ENCODE results near the gene PLB1. TPM values are rescaled to one million over a fixed set of nuclear protein-coding genes. Genes with fewer than 3 reads are reported as not detected.

Gene PLB1
- total and polyA plus RNA-seq, 2 experiments from 2014 or later: 0.11 to 0.44 TPM

DNA sequence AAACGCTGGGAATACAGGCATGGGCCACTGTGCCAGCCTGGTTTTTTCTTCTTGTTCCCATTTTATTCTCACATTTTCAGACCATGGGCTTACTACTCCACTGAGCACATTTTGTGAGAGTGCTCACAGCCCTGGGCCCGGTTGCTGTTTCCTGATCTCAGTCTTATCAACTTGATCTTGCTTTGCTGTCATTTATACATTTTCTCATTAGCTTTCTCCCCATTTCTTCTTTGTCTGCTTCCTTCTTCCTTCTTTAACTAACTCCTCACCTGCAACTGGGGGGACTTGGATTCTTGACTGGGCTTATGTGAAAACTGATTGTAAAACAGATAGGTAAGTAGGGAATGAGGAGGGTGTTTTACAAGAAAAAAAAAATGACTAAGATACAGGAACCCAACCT is 117.3 kb downstream of the PLB1 start:
- Histone ChIP-seq H3K4me2 (ENCODE audit: unreplicated experiment) (no peak overlapping the region), H3K79me2 (ENCODE audit: insufficient read depth) (no peaks in the 10 kb centered on the region), H2AFZ (no peak overlapping the region), H3F3A (ENCODE audit: insufficient read depth) (no peaks in the 10 kb centered on the region), H3K9me2 (ENCODE audit: insufficient read depth) (no peaks in the 10 kb centered on the region), H3K27ac (no peak overlapping the region), H4K20me1 (ENCODE audit: insufficient read depth) (no peaks in the 10 kb centered on the region), H3K9ac (no peak overlapping the region), H3K4me3 (no peak overlapping the region), H3K4me1 (ENCODE audit: insufficient read depth) (peaks cover 6% of the 10 kb centered on the region), H3K27me3 (replicated peaks; ENCODE audit: insufficient read depth) (no peaks in the 10 kb centered on the region), H3K9me3 (ENCODE audit: low read depth) (no peaks in the 10 kb centered on the region), H3K36me3 (ENCODE audit: low read depth) (no peaks in the 10 kb centered on the region)
- DNase-seq: no peak
- TF ChIP-seq EZH2phosphoT487 (IDR thresholded peaks at IDR 0.05; ENCODE audit: insufficient read depth, low read depth) (no peak), EZH2 (IDR thresholded peaks at IDR 0.05; ENCODE audit: insufficient read depth, poor library complexity, severe bottlenecking) (no peak)
- in situ Hi-C loops (cut with MboI): no loop called here
- WGBS, 2 experiments (ENCODE audit: low coverage in 1 of 2, low lambda C conversion rate in 2 of 2, missing lambda C conversion rate in 2 of 2): 70 to 78% methylated on average over 2 of the region's 2 CpGs

DNA sequence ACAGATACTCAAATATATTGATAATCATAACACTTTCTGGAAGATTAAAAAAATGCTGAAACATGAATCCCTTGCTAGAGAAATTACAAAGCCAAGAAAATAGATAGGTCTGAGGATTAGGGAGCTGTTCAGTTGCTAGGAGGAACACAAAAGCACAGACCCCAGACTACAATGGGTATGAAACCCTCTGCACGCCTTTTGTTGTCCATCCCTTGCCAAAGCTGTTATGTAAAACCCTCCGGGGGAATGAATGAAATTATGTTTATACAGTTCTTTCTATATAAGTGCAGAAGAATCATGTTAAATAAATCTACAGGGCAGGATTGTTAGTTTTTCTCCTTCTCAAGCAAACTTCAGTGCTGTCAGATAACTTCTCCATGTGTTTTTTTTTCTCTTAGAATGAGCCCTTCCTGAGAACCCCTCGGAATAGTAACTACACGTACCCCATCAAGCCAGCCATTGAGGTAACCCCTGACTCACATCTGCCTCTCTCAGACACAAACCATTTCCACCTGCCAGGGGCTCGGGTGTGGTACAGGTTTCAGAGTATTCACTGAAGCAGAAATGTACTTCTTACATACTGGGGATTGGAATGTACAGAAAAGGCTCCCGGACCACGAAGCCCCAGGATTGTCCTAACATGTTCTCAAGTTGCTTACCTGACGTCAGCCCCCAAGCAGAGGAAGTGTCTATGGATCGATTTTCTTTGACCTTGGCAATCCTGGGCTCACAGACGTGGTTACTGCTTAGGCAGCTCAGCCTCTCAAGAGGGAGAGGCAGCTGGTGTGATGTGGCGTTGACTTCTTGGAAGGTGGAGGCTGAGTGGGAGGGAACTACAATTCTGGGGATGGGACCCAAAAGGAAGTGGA is 118.0 kb downstream of the PLB1 start:
- no peak overlapping the region for H2AFZ ChIP-seq
- no peaks in the 10 kb centered on the region for H4K20me1 ChIP-seq (ENCODE audit: insufficient read depth)
- H3F3A ChIP-seq (ENCODE audit: insufficient read depth): no peaks in the 10 kb centered on the region
- no peak overlapping the region for H3K9ac ChIP-seq
- H3K4me2 ChIP-seq (ENCODE audit: unreplicated experiment): no peak overlapping the region
- H3K27ac ChIP-seq: no peak overlapping the region
- TF ChIP-seq EZH2 (IDR thresholded peaks at IDR 0.05; ENCODE audit: insufficient read depth, poor library complexity, severe bottlenecking): no peak
- no peak for TF ChIP-seq EZH2phosphoT487 (IDR thresholded peaks at IDR 0.05; ENCODE audit: insufficient read depth, low read depth)
- no peak for DNase-seq
- WGBS, 2 experiments (ENCODE audit: low coverage in 1 of 2, low lambda C conversion rate in 2 of 2, missing lambda C conversion rate in 2 of 2): 66% methylated on average over 11 of the region's 11 CpGs
- no peak overlapping the region for H3K4me3 ChIP-seq
- H3K4me1 ChIP-seq (ENCODE audit: insufficient read depth): peaks cover 6% of the 10 kb centered on the region
- H3K79me2 ChIP-seq (ENCODE audit: insufficient read depth): no peaks in the 10 kb centered on the region
- H3K36me3 ChIP-seq (ENCODE audit: low read depth): no peaks in the 10 kb centered on the region
- in situ Hi-C loops (cut with MboI): no loop called here
- H3K27me3 ChIP-seq (replicated peaks; ENCODE audit: insufficient read depth): no peaks in the 10 kb centered on the region
- H3K9me3 ChIP-seq (ENCODE audit: low read depth): no peaks in the 10 kb centered on the region
- no peaks in the 10 kb centered on the region for H3K9me2 ChIP-seq (ENCODE audit: insufficient read depth)

- no peaks in the 10 kb centered on the region for H3K9me2 ChIP-seq (ENCODE audit: insufficient read depth)
- H3K9ac ChIP-seq: no peak overlapping the region
- no peak overlapping the region for H2AFZ ChIP-seq
- no peak overlapping the region for H3K4me3 ChIP-seq
- in situ Hi-C loops (cut with MboI): no loop called here
- H3K79me2 ChIP-seq (ENCODE audit: insufficient read depth): no peaks in the 10 kb centered on the region
- peaks cover 4% of the 10 kb centered on the region for H3K4me1 ChIP-seq (ENCODE audit: insufficient read depth)
- H3K36me3 ChIP-seq (ENCODE audit: low read depth): no peaks in the 10 kb centered on the region
- no peaks in the 10 kb centered on the region for H4K20me1 ChIP-seq (ENCODE audit: insufficient read depth)
- no peak overlapping the region for H3K4me2 ChIP-seq (ENCODE audit: unreplicated experiment)
- no peak for DNase-seq
- no peaks in the 10 kb centered on the region for H3K27me3 ChIP-seq (replicated peaks; ENCODE audit: insufficient read depth)
- WGBS, 2 experiments (ENCODE audit: low coverage in 1 of 2, low lambda C conversion rate in 2 of 2, missing lambda C conversion rate in 2 of 2): 70 to 74% methylated on average over 6 of the region's 6 CpGs
- no peaks in the 10 kb centered on the region for H3K9me3 ChIP-seq (ENCODE audit: low read depth)
- TF ChIP-seq EZH2phosphoT487 (IDR thresholded peaks at IDR 0.05; ENCODE audit: insufficient read depth, low read depth): no peak
- TF ChIP-seq EZH2 (IDR thresholded peaks at IDR 0.05; ENCODE audit: insufficient read depth, poor library complexity, severe bottlenecking): no peak
- no peaks in the 10 kb centered on the region for H3F3A ChIP-seq (ENCODE audit: insufficient read depth)
- no peak overlapping the region for H3K27ac ChIP-seq
These were observed 119.8 kb downstream of the PLB1 start for GRCh38 chr2:28615706-28616105.

GRCh38 chr2:28616396-28616999 is 120.6 kb downstream of the PLB1 start:
- Histone ChIP-seq H3K9me3 (ENCODE audit: low read depth) (no peaks in the 10 kb centered on the region), H3K36me3 (ENCODE audit: low read depth) (no peaks in the 10 kb centered on the region), H3K4me1 (ENCODE audit: insufficient read depth) (peaks cover 4% of the 10 kb centered on the region; the same call in 1 of the 2 replicates), H3F3A (ENCODE audit: insufficient read depth) (no peaks in the 10 kb centered on the region), H3K9me2 (ENCODE audit: insufficient read depth) (no peaks in the 10 kb centered on the region), H4K20me1 (ENCODE audit: insufficient read depth) (no peaks in the 10 kb centered on the region), H3K27ac (no peak overlapping the region), H3K4me2 (ENCODE audit: unreplicated experiment) (no peak overlapping the region), H3K4me3 (no peak overlapping the region), H3K9ac (no peak overlapping the region), H3K79me2 (ENCODE audit: insufficient read depth) (no peaks in the 10 kb centered on the region), H3K27me3 (replicated peaks; ENCODE audit: insufficient read depth) (no peaks in the 10 kb centered on the region), H2AFZ (no peak overlapping the region)
- TF ChIP-seq EZH2phosphoT487 (IDR thresholded peaks at IDR 0.05; ENCODE audit: insufficient read depth, low read depth): no peak
- no peak for TF ChIP-seq EZH2 (IDR thresholded peaks at IDR 0.05; ENCODE audit: insufficient read depth, poor library complexity, severe bottlenecking)
- WGBS, 2 experiments (ENCODE audit: low coverage in 1 of 2, low lambda C conversion rate in 2 of 2, missing lambda C conversion rate in 2 of 2): 28 to 34% methylated on average over 3 of the region's 3 CpGs
- peak; percentile 13 for DNase-seq
- in situ Hi-C loops (cut with MboI): no loop called here
